Duodenal mucosa (tissue), 2 donors: ENCODE data around the gene DCAF10.
A peak's percentile ranks its signal among the peaks of the same experiment; 100 is the strongest.
"Not testable (repeated sequence)": the region's sequence is repeated elsewhere in the genome, so short reads cannot be mapped to it uniquely, and the experiment has no call there.

Experiments used
- H3K27ac ChIP-seq: one replicate; pipeline ENCODE4 v1.7.0; 2013; ENCODE audit warnings: low read depth, low read length
- H3K27me3 ChIP-seq, 2 donors: one replicate each; pipeline ENCODE4 v1.7.0; 2013; ENCODE audit warnings: low read length in 2 of 2, control low read depth in 1 of 2; ENCODE audit not compliant: insufficient read depth in 2 of 2, control insufficient read depth in 1 of 2
- H3K36me3 ChIP-seq, 2 donors: one replicate each; pipeline ENCODE4 v1.7.0; 2013; ENCODE audit warnings: low read length in 2 of 2, control low read depth in 1 of 2; ENCODE audit not compliant: insufficient read depth in 2 of 2, control insufficient read depth in 1 of 2
- H3K4me1 ChIP-seq, 2 donors: one replicate each; pipeline ENCODE4 v1.7.0; 2013; ENCODE audit warnings: low read length in 2 of 2, control low read depth in 1 of 2; ENCODE audit not compliant: insufficient read depth in 2 of 2, control insufficient read depth in 1 of 2
- H3K4me3 ChIP-seq, 2 donors: one replicate each; pipeline ENCODE4 v1.7.0; 2013; ENCODE audit warnings: low read length in 2 of 2, low read depth in 1 of 2
- H3K9ac ChIP-seq, 2 donors: one replicate each; pipeline ENCODE4 v1.7.0; 2013; ENCODE audit warnings: low read length in 2 of 2, low read depth in 1 of 2
- H3K9me3 ChIP-seq, 2 donors: one replicate each; pipeline ENCODE4 v1.7.0; 2013; ENCODE audit warnings: low read length in 2 of 2, control low read depth in 1 of 2; ENCODE audit not compliant: control insufficient read depth in 1 of 2

The DCAF10 gene

DNA sequence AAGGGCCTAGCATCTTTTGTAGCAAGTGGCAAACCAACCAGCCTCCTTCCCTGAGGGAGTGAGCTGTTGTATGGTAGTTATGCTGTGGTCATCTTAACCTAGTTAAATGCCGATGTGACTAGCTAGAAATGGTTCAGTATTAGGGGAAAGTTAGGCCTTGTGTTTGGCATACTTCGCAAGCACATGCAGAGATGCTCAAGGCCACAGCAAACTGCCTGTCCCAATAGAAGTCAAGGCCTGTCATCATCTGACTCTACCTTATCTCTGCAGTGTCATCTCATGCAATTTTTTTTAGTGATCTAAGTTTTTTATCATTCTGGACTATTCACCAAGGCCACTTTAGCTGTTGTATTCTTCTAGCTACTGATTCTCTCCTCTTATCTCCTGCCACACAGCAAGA is 10.5 kb upstream of the DCAF10 start:
- no peaks in the 10 kb centered on the region for H3K27me3 ChIP-seq
- H3K4me3 ChIP-seq: no peak overlapping the region
- no peak overlapping the region for H3K27ac ChIP-seq
- H3K4me1 ChIP-seq: no peaks in the 10 kb centered on the region
- H3K9ac ChIP-seq: no peak overlapping the region
- H3K36me3 ChIP-seq: no peaks in the 10 kb centered on the region
- no peaks in the 10 kb centered on the region for H3K9me3 ChIP-seq

DNA sequence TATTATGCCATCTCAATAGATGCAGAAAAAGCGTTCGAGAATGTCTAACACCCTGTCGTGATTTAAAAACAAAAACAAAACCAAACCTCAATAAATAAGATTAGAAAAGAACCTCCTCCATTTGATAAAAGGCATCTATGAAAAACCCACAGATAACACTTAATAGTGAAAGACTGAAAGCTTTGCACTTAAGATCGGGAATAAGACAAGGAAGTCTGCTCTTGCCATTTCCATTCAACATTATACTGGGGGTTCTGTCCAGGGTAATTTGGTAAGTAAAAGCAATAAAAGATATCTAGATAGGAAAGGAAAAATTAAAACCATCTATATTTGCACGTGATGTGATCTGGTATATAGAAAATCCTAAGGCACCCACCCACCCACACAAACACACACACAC is 8.5 kb upstream of the DCAF10 start:
- H3K9me3 ChIP-seq: no peaks in the 10 kb centered on the region
- H3K9ac ChIP-seq: no peak overlapping the region
- H3K4me1 ChIP-seq: no peaks in the 10 kb centered on the region
- H3K4me3 ChIP-seq: no peak overlapping the region
- H3K36me3 ChIP-seq: no peaks in the 10 kb centered on the region
- no peaks in the 10 kb centered on the region for H3K27me3 ChIP-seq
- no peak overlapping the region for H3K27ac ChIP-seq

DNA sequence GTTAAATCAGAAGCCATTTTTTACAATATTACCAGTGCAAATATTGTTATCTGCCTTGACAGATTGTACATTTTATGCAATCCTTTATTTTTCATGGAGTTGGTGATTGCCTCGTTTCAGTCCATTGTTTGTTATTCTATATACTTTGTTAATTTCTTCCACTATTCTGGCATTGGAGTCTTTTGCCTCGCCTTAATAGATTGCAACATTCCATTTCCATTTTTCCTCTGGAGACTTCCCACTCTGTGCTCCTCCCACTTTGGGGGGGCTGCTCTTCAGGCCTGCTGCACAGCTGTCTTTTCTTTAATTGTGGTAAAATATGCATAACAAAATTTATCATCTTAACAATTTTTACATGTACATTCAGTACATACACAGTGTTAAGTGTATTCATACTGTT is 4.4 kb upstream of the DCAF10 start:
- Histone ChIP-seq H3K27ac (no peak overlapping the region), H3K4me3 (no peak overlapping the region)

DNA sequence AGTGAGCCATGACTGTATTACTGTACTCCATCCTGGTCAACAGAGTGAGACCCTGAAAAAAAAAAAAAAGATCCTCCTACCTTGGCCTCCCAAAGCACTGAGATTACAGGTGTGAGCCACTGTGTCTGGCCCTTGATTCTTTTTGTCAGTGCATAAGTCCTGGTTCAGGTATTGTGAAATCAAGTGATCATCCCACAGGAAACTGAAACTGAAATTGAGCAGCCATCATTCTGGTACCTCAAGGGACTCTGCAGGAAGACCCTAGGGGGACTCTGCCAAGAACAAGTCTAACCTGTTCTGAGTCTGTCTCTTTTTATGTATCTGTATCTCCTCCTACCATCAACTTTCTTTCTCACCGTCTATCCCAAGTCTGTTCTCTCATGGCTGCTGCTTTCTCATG is 1.9 kb upstream of the DCAF10 start:
- Histone ChIP-seq H3K4me1 (peaks cover 21 to 25% of the 10 kb centered on the region in 2 donors), H3K27me3 (no peaks in the 10 kb centered on the region), H3K36me3 (no peaks in the 10 kb centered on the region), H3K9ac (no peak overlapping the region), H3K27ac (no peak overlapping the region), H3K9me3 (no peaks in the 10 kb centered on the region), H3K4me3 (no peak overlapping the region)

More for the DNA sequence above, 4.4 kb upstream of the DCAF10 start:
- Histone ChIP-seq H3K4me1 (peaks cover 5% of the 10 kb centered on the region in 2 donors), H3K27me3 (no peaks in the 10 kb centered on the region), H3K9ac (no peak overlapping the region), H3K36me3 (no peaks in the 10 kb centered on the region), H3K9me3 (no peaks in the 10 kb centered on the region)

DNA sequence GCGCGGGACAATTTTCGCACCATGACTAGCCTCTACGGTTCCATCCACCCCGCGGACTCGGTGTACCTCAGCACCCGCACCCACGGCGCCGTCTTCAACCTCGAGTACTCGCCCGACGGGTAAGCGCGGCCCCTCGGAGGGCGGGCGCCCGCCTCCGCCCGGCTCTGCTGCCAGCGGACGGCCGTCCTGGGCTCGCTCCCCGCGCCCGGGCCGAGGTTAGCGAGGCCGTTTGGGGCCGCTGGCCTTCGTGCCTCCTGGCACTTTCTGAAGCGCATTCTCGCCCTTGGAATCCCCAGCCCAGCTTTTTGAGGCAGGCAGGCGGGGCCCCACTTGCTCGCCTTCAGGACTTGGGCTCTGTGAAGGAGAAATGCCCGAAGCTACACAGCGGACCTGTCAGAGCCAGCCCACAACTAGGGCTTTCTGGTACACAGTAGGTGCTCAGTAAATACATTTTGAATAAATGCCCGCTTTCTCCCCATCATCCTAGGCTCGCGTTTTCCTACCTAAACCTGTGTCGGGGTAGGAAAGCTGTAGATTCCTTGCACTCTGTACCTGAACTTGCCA is 772 bp downstream of the DCAF10 start:
- H3K36me3 ChIP-seq: no peaks in the 10 kb centered on the region
- H3K4me1 ChIP-seq: peaks cover 21 to 25% of the 10 kb centered on the region in 2 donors
- peak overlapping the region; percentile 82 to 96 for H3K9ac ChIP-seq
- peak overlapping the region; percentile 93 to 99 for H3K4me3 ChIP-seq
- H3K27me3 ChIP-seq: no peaks in the 10 kb centered on the region
- peak overlapping the region; percentile 79 for H3K27ac ChIP-seq
- no peaks in the 10 kb centered on the region for H3K9me3 ChIP-seq

DNA sequence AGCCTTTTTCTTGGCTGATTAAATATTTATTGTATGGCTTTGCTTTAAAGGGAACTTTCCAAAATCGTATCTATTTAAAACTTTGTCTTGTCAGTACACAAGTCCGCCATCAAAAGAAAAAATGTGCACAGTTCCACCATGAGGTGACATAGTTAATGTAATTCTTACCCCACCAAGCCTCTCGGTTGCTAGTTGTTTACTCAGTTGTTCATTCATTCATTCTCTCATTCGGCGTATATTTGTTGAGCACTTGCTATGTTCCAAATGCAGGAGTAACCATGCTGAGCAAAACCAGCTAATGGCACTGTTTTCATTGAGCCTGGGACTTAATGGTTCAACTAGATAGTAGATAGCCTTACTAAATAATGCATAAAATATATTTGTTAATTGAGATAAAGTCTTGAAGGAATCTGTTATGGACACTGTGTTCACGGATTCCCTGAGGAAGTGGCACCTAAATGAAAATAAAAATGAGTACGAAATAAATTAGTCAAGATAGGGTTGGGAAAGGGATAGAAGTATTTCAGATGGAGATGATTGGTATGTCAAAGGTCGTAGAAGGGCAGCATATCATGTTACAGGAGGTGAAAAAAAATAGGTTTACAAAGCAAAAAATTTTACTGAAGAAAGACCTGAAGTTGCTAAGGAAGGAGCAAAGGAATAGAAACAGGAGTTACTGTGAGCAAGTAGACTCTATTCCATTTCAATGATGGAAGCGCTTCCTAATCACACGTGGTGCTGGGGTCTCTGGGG is 1.5 kb downstream of the DCAF10 start:
- Histone ChIP-seq H3K4me1 (peaks cover 21 to 25% of the 10 kb centered on the region in 2 donors), H3K9ac (peak overlapping the region; percentile 82 to 96), H3K4me3 (peak overlapping the region; percentile 93 to 99), H3K9me3 (no peaks in the 10 kb centered on the region), H3K27ac (no peak overlapping the region), H3K27me3 (no peaks in the 10 kb centered on the region), H3K36me3 (no peaks in the 10 kb centered on the region)

DNA sequence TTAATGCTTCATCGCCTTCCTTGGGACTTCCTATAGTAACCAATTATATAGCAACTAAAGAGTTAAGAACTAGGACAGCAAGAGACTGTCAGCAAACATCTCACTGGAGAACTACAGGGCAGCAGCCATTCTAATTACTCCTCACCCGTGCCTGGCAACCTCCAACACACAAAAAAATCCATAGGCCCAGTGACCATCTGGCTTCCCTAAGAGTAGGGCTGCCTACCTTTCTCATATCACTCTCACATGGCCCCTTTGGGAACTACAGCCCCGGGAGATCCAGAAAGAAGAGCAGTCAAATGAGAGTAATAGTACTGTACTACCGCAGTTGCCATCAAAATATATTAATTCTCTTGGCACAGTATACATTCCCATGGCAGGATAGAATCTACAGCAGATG is 5.7 kb downstream of the DCAF10 start:
- Histone ChIP-seq H3K36me3 (peaks cover 0 to 3% of the 10 kb centered on the region in 2 donors), H3K27ac (no peak overlapping the region), H3K4me1 (peaks cover 16 to 20% of the 10 kb centered on the region in 2 donors), H3K27me3 (no peaks in the 10 kb centered on the region), H3K4me3 (no peak overlapping the region), H3K9me3 (no peaks in the 10 kb centered on the region), H3K9ac (no peak overlapping the region)

DNA sequence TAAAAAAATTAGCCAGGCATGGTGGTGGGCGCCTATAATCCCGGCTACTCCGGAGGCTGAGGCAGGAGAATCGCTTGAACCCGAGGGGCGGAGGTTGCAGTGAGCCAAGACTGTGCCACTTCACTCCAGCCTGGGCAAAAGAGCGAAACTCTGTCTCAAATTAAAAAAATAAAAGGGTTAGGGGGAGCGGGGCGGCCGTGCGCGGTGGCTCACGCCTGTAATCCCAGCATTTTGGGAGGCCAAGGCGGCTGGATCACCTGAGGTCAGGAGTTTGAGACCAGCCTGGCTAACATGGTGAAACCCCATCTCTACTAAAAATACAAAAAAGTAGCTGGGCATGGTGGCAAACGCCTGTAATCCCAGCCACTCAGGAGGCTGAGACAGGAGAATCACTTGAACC is 9.1 kb downstream of the DCAF10 start:
- not testable (repeated sequence) for H3K4me3 ChIP-seq, H3K27me3 ChIP-seq, H3K9me3 ChIP-seq

DNA sequence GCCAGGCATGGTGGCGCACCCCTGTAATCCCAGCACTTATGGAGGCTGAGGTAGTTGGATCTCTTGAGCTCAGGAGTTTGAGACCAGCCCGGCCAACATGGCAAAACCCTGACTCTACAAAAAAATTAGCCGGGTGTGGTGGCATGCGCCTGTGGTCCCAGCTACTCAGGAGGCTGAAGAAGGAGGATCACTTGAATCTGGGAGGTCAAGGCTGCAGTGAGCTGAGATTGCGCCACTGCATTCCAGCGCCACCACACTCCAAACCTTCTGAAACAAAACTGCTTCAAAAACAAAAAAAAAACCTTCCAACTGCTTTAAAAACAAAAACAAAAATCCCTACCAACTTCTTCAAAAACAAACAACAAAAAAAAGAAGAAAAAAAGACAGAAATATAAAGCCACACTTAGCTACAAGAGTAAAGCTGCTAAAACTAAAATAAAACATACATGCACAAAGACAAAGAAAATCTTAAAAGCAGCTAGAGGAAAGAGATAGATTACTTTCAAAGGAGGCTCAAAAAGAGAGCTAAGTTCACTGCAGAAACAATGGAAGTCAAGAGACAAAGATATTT is 11.4 kb downstream of the DCAF10 start:
- no peaks in the 10 kb centered on the region for H3K9me3 ChIP-seq

More for the DNA sequence above, 9.1 kb downstream of the DCAF10 start:
- H3K27ac ChIP-seq, H3K4me1 ChIP-seq, H3K9ac ChIP-seq, H3K36me3 ChIP-seq: not testable (repeated sequence)

DNA sequence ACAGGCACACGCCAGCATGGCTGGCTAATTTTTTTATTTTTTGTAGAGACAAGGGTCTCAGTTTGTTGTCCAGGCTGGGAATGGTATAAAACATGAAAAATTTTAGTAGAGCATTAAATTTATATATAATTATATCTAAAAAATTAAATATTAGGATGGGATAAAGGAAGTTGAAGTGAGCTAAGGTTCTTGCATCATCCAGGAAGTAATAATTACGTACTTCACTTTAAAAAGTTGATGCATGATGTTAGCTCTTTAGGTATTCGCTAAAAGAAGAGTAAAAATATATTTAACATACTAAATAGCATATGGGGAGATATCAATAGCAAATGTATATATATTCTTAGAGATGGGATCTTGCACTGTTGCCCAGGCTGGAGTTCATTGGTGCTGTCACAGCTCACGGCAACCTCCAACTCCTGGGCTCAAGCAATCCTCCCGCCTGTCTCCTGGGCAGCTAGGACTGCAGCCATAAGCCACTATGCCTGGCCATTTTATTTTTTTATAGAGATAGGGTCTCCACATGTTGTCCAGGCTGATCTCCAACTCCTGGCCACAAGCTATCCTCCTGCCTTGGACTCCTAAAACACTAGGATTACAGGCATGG is 12.3 kb downstream of the DCAF10 start:
- Histone ChIP-seq H3K9ac (no peak overlapping the region), H3K36me3 (no peaks in the 10 kb centered on the region), H3K4me1 (no peaks in the 10 kb centered on the region), H3K4me3 (no peak overlapping the region), H3K27me3 (no peaks in the 10 kb centered on the region), H3K9me3 (no peaks in the 10 kb centered on the region), H3K27ac (no peak overlapping the region)

More for the DNA sequence above, 11.4 kb downstream of the DCAF10 start:
- H3K9ac ChIP-seq: no peak overlapping the region
- no peaks in the 10 kb centered on the region for H3K27me3 ChIP-seq
- H3K27ac ChIP-seq: no peak overlapping the region
- peaks cover 0 to 3% of the 10 kb centered on the region in 2 donors for H3K36me3 ChIP-seq
- no peaks in the 10 kb centered on the region for H3K4me1 ChIP-seq
- H3K4me3 ChIP-seq: no peak overlapping the region
